GM18498 (cell line): ENCODE measurements around the gene STC2.
"Not testable (repeated sequence)": the region's sequence is repeated elsewhere in the genome, so short reads cannot be mapped to it uniquely, and the experiment has no call there.

Experiments used
- ATAC-seq: cut with Tn5 transposase; IDR thresholded peaks from one replicate; pipeline ENCODE4 v1.9.1; 2021; ENCODE audit warnings: mild to moderate bottlenecking, moderate library complexity; ENCODE audit not compliant: unreplicated experiment

The STC2 gene

DNA sequence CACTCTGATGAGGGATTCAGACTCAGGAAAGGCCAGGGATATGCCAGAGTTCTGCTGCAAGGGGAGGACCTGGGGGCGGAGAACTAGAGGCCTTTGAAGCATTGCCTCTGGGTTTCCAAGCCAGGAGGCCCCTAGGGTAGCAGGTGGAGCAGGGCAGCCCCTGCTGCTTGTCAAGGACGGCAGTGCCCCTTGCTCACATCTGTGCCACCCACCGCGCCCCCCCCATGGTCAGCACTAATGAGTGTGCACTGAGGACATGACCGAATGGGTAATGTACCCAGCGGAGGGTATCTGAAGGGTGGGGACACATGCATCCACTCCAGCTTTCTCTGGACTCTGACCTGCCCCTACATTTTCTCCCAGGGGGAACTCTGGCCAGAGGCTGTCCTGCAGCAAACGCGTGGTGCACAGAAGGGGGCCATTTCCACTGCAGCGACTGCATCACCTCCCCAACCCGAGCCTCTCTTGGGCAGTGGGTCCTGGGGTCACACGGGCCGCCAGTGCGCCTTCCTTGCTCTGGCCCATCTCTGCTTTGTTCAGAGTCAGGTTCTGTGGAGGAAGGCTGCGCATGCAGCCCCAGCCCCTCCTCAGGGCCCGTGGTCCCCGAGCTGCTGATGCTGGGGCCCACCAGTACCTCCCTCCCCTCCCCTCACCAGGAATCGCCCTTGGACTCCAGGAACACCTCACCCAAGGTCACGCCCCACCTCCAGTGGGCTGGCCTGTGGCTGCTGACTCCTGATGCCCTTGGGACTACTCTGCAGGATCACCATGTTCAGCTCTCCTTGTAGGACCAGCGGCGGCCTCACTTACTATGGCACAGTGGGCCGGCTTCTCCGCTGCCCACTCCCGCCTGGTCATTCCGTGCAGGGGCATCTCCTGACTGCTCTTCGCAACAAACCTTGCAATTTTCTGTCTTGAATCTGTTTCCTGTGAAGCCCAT lies 31.2 kb downstream of the STC2 start:
- no peak for ATAC-seq

DNA sequence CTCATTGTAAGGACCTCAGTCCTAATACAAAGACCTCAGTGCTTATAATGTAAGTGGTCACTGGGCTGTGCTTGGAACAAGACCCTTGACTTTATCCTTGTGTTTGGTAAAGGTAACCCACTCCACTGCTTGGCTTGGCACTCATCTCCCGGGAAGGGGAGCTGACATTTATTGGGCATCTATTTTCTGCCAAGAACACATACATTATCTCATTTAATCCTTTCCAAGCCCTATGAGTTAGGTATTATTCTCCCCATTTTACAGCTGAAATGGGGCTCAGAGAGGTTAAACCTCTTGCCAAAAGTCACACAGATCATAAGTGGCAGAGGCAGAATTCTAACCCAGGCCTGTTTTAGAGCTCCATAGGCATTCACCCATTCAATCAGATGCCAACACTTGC lies 32.4 kb downstream of the STC2 start:
- ATAC-seq = no peak

DNA sequence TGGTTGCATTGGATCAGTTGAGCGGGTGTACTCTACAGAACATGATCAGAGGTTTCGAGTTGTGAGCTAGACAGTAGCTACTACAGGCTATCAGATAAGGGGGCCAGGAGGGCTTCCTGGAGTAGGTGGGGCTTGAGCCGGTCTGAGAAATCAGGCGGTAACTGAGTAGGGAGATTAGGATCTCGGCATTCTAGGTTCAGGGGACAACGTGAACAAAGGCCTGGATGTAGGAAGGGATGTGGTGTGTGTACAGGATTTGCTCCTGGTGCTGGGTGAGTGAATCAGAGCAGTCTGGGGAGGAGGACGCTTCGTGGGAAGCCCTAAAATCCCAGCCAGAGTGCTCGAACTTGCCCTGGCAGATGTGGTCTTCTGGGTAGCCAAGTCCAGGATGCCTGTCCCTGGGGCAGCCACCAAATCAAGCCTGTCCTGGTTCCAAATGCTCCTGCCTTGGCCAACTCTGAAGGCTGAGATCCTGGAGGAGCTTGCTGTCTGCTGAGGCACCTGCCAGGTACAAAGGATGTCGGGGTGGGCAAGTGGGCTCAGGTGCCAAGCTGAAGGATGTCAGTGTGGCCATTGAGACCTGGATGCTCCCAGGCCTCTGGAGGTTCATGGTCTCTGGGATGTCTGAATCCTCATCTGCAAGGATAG lies 33.4 kb downstream of the STC2 start:
- no peak for ATAC-seq

GRCh38 chr5:173293817-173294672 lies 34.2 kb downstream of the STC2 start:
- ATAC-seq = peak; percentile 70

DNA sequence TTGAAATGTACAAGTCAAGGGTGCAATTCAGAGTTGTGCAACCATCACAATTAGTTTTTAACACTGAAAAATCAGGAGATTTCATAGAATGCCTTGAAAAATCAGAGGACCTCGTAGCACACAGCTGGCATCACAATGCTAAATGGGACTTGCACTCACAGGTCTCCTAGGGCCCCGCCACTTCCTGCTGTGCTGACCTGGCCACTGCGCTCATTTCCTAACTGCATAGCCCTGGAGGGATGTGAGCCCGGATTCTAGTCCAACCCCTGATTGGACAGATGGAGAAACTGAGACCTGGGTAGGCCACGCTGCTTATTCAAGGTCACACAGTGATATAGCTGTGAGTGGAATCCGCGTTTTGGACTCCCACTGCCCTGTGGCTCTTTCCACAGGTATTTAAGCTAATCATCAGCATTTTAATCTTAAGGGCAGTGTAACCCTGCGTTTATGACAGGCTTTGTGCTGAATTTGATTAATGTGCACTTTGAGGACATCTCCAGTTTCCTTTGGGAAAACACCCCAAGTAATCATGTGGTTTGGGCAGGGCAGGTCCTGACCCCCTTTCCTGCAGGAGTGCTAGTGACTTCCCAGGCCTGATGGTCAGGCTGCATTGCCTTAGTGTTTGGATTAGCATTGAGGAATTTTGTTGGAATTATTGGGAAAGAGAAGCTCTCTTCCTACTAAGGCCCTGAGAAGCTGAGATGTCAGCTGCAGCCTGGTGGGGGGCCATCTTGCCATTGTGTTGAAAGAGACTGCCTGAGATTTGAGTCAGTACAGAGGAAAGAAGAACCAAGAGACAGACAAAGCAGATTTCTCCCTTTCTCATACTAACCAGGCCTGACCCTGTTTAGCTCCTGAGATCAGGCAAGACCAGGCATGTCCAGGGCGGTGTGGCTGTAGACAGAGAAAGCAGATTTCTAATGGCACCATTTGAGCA lies 36.2 kb downstream of the STC2 start:
- peak; percentile 73 for ATAC-seq

GRCh38 chr5:173290477-173291131 lies 37.6 kb downstream of the STC2 start:
- no peak for ATAC-seq

- ATAC-seq = no peak
These were observed 38.8 kb downstream of the STC2 start for GRCh38 chr5:173289372-173289771.

- ATAC-seq = no peak
These were observed 39.6 kb downstream of the STC2 start for GRCh38 chr5:173288632-173289031.

GRCh38 chr5:173287086-173287485 lies 41.1 kb downstream of the STC2 start:
- ATAC-seq = no peak

GRCh38 chr5:173284343-173284958 lies 43.8 kb downstream of the STC2 start:
- ATAC-seq = not testable (repeated sequence)

GRCh38 chr5:173283318-173284288 lies 44.6 kb downstream of the STC2 start:
- peak; percentile 95 for ATAC-seq

DNA sequence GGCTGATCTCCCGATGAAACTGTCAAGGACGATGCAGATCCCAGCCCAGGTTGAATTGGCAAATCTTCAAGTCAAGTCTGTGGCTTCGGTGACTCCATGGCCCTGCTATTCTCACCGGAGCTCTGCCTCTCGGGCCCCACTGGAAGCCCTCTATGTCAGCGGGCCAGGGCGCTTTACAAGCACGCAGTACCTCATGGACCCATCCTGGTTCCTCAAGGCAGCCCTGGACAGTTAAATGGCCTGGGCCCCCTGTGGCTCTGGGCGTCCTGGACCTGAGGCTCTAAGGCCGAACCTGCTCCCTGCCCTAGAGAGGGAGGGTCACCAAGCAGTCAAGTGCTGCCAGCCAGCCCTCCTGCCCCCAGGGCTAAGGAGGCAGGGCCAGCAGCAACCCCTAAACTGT lies 45.3 kb downstream of the STC2 start:
- ATAC-seq = no peak

DNA sequence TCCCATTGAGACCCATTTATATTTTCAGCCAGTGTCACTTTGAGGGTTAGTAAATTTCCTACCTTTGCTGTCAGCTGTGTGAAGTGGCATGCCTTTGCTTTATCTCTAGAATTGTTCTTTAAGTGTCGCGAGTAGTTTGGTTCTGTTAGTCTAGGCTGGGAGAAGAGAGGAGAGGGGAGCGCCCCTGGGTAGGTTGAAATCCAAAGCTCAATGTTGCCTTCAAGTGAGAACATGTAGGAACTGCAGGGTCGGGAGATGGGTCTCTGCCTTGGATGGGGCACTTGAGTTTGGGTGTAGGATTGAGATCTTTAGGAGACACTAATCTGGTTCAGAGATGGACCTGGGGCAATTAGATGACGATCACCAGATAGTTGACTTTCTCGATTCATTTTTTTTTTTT lies 46.3 kb downstream of the STC2 start:
- no peak for ATAC-seq

DNA sequence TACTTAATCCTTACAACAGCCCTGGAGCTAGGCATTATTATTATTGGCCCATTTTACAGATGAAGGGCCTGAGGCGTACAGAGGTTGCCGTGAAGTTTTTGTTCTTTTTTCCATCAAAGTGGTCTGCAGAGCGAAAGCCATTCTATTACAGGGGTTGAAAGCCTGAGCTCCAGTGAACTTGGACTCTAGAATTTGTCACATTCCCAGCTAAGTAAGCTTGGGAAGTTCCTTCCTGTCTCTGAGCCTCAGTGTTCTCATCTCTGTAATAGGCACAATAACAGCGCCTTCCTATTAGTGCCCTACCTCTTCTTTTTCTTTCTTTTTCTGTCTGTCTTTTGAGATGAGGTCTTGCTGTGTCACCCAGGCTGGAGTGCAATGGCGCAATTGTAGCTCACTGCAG lies 49.0 kb downstream of the STC2 start:
- ATAC-seq = no peak

- ATAC-seq = no peak
These were observed 49.6 kb downstream of the STC2 start for GRCh38 chr5:173278641-173279040.

GRCh38 chr5:173278172-173278571 lies 50.0 kb downstream of the STC2 start:
- ATAC-seq = no peak

DNA sequence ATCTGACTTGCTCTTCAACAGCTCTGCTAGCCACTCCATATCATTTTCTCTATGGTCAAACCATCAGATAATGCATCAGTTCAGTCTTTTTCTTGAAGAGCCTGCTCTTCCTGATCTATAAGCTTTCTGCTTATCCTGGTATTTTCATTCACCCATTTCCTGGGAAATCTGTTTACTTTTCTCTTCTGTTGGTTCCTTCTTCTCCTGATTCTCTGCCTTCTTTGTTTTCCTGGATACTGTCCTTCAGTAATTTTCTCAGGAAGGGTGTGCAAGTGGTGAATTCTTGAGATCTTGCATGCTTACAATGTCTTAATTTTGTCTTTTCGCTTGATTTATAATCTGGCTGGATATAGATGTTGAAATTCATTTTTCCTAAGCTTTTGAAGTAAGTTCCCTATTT lies 53.4 kb downstream of the STC2 start:
- ATAC-seq = no peak

DNA sequence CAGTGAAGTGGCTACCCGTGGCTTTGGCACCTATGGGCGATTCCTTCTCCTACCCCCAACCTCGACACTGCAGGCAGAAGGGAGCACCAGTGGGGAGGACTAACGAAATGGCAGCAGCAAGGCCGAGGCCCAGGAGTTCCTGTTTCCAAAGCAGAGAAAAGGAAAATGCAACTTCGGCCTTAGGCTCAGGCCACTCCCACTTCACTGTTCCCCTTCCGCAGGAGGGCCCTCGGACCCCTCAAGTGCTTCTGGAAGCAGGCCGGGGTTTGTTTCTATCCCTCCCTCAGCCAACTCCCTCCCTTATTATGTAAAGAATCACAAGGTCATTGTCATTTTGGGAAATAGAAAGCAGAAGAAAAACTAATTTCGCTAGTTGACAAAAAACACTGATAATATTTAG lies 56.8 kb downstream of the STC2 start:
- ATAC-seq = no peak
